ENCODE measurements around the gene SRSF2.
A peak's percentile ranks its signal among the peaks of the same experiment; 100 is the strongest.
"Not testable (repeated sequence)": the region's sequence is repeated elsewhere in the genome, so short reads cannot be mapped to it uniquely, and the experiment has no call there.

Gene SRSF2

GRCh38 chr17:76737082-76737675 lies at the start of gene SRSF2:
Gene SRSF2, minus strand, starts transcription at chr17:76737331. Its CDS starts 171 bp downstream, at chr17:76737160.
- DNase-seq (ENCODE audit: low read depth): peak; percentile 98

- DNase-seq (ENCODE audit: low read depth): no peak
These were observed 47.8 kb upstream of the SRSF2 start for GRCh38 chr17:76784926-76785325.

GRCh38 chr17:76783146-76783545 lies 46.0 kb upstream of the SRSF2 start:
- DNase-seq (ENCODE audit: low read depth): no peak

GRCh38 chr17:76781056-76781982 lies 44.2 kb upstream of the SRSF2 start:
- no peak for DNase-seq (ENCODE audit: low read depth)

GRCh38 chr17:76775021-76775600 lies 38.0 kb upstream of the SRSF2 start:
- DNase-seq (ENCODE audit: low read depth): no peak

- peak; percentile 77 for DNase-seq (ENCODE audit: low read depth)
These were observed 35.9 kb upstream of the SRSF2 start for GRCh38 chr17:76772842-76773525.

- DNase-seq (ENCODE audit: low read depth): no peak
These were observed 21.4 kb upstream of the SRSF2 start for GRCh38 chr17:76758570-76758969.

GRCh38 chr17:76757256-76757655 lies 20.1 kb upstream of the SRSF2 start:
- DNase-seq (ENCODE audit: low read depth): no peak

GRCh38 chr17:76755285-76755684 lies 18.2 kb upstream of the SRSF2 start:
- DNase-seq (ENCODE audit: low read depth): no peak

- DNase-seq (ENCODE audit: low read depth): no peak
These were observed 16.2 kb upstream of the SRSF2 start for GRCh38 chr17:76753061-76753961.

- DNase-seq (ENCODE audit: low read depth): no peak
These were observed 14.9 kb upstream of the SRSF2 start for GRCh38 chr17:76752006-76752405.

- DNase-seq (ENCODE audit: low read depth): no peak
These were observed 14.4 kb upstream of the SRSF2 start for GRCh38 chr17:76751416-76751993.

GRCh38 chr17:76748657-76749056 lies 11.5 kb upstream of the SRSF2 start:
- no peak for DNase-seq (ENCODE audit: low read depth)

- no peak for DNase-seq (ENCODE audit: low read depth)
These were observed 10.7 kb upstream of the SRSF2 start for GRCh38 chr17:76747716-76748363.

- DNase-seq (ENCODE audit: low read depth): not testable (repeated sequence)
These were observed 8.7 kb upstream of the SRSF2 start for GRCh38 chr17:76745785-76746184.

- DNase-seq (ENCODE audit: low read depth): no peak
These were observed 7.6 kb upstream of the SRSF2 start for GRCh38 chr17:76744747-76745146.

GRCh38 chr17:76742958-76743357 lies 5.8 kb upstream of the SRSF2 start:
- no peak for DNase-seq (ENCODE audit: low read depth)

- DNase-seq (ENCODE audit: low read depth): no peak
These were observed 3.4 kb upstream of the SRSF2 start for GRCh38 chr17:76740329-76741118.

- DNase-seq (ENCODE audit: low read depth): not testable (repeated sequence)
These were observed 2.5 kb upstream of the SRSF2 start for GRCh38 chr17:76739568-76740115.
